ENCODE measurements around the gene CENPP.

GRCh38 chr9:92290785-92291429, 34.8 kb upstream of the CENPP start:
- TF ChIP-seq POLR2A (IDR thresholded peaks at IDR 0.05): no peak
- TF ChIP-seq, protein P1, sequence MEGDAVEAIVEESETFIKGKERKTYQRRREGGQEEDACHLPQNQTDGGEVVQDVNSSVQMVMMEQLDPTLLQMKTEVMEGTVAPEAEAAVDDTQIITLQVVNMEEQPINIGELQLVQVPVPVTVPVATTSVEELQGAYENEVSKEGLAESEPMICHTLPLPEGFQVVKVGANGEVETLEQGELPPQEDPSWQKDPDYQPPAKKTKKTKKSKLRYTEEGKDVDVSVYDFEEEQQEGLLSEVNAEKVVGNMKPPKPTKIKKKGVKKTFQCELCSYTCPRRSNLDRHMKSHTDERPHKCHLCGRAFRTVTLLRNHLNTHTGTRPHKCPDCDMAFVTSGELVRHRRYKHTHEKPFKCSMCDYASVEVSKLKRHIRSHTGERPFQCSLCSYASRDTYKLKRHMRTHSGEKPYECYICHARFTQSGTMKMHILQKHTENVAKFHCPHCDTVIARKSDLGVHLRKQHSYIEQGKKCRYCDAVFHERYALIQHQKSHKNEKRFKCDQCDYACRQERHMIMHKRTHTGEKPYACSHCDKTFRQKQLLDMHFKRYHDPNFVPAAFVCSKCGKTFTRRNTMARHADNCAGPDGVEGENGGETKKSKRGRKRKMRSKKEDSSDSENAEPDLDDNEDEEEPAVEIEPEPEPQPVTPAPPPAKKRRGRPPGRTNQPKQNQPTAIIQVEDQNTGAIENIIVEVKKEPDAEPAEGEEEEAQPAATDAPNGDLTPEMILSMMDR (IDR thresholded peaks at IDR 0.05): no peak
